GM12874 (cell line): Measurements from ENCODE around the gene C11orf98.

ENCODE experiments used
- TF ChIP-seq, protein P1 (sequence below): IDR thresholded peaks from 2 replicates; pipeline ENCODE4 v1.5.1; 2011; ENCODE audit warnings: low read depth, mild to moderate bottlenecking, control low read depth, low read length, moderate library complexity; ENCODE audit not compliant: insufficient read depth

C11orf98 gene

DNA sequence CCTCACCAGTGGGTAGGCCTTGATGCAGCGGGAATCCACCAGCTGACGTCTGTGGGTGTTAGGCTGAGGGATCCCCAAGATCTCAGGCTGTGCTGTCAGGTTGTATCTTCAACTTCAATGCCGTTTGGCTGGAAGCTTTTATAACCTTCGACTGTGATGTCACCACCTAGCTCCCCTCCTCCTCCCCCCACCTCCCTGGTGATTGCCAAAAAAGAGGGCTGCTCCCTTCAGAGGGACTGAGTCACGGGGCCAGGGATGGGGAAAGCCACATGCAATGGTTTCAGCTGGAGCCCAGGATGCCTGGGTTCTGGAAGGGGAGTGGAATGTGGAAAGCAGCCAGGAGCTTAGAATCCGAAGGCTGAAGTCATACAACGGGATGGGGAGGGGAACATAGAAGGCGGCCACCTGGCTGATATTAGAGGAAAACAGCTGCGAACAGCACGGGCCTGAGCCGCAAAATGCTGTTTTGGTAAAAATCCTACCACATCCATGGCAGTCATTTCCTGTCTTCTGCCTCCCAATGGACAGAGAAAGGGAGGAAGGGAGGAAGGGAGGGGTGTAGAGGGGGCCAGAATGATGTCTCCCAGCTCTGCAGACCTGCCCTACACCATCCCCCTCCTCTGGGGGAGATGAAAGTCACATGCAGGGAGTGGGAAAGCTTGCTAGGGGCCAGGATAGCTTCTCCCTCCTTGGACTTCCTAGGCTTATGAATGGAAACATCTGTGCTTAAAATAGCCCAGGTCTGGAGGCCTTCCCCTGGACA is 24.6 kb upstream of the C11orf98 start, which contains the start of gene LRRN4CL:
Gene LRRN4CL (minus strand): TSS at position 110 of the 763 bp plus-strand sequence. CDS start 1,022 bp downstream, outside the sequence.
- TF ChIP-seq, protein P1, sequence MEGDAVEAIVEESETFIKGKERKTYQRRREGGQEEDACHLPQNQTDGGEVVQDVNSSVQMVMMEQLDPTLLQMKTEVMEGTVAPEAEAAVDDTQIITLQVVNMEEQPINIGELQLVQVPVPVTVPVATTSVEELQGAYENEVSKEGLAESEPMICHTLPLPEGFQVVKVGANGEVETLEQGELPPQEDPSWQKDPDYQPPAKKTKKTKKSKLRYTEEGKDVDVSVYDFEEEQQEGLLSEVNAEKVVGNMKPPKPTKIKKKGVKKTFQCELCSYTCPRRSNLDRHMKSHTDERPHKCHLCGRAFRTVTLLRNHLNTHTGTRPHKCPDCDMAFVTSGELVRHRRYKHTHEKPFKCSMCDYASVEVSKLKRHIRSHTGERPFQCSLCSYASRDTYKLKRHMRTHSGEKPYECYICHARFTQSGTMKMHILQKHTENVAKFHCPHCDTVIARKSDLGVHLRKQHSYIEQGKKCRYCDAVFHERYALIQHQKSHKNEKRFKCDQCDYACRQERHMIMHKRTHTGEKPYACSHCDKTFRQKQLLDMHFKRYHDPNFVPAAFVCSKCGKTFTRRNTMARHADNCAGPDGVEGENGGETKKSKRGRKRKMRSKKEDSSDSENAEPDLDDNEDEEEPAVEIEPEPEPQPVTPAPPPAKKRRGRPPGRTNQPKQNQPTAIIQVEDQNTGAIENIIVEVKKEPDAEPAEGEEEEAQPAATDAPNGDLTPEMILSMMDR = no peak

DNA sequence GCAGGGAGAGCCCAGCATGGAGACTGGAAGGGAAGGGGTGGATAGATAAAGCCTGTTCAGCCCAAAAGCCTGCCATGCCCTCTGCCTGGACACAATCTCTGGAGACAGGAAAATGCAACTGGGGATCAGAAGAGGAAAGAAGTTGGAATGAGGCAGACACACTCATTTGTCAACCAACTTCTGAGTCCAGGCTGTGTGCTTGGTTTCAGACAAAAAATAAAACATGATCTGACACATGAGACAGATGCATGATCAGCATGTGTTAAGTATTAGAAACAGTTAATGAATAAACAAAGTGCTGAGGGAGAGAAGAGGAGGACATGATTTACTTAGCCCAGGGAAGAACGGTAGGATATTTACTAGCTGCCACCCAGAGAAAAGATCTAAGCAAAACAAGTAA is 23.5 kb upstream of the C11orf98 start:
- TF ChIP-seq, protein P1 = no peak

DNA sequence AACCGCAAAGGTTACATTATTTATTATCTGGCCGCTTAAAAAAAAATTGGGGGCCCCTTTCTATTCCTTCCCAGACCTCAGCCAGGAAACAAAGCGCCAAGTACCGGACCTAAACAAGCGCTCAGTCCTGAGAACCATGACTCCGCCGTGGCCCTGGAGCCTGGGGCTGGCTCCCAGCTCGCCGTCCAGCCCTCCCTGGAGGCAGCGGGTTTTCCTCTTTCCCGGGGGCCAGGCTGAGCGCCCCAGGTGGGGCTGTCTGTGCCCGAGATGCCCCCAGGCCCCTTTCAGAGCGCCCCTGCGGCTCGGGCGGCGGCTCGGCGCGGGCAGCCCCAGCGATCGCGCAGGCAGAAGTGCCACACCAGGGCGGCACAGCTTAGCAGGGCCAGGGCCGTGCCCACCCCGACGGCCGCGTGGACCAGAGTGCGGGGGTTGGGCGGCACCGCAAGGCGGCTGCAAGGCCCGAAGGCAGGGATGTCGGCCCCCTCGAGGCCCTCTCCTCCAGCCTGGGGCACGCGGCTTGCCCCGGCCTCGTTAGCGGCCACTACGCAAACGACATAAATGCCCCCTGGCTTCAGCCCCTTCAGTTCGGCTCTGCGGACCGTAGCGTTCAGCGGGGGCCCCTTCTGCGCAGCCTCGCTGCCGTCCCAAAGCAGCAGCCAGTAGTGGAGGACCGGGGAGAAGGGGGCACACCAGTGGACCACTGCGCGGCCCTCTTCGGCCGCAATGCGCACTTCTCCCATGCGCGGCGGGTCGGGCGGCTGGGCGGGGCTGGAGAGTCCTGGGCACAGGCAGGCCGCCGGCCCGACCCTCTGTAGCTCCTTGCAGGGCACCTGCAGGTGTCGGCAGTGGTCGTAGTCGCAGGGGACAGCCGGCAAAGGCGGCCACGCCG is 22.7 kb upstream of the C11orf98 start:
- TF ChIP-seq, protein P1 = no peak

DNA sequence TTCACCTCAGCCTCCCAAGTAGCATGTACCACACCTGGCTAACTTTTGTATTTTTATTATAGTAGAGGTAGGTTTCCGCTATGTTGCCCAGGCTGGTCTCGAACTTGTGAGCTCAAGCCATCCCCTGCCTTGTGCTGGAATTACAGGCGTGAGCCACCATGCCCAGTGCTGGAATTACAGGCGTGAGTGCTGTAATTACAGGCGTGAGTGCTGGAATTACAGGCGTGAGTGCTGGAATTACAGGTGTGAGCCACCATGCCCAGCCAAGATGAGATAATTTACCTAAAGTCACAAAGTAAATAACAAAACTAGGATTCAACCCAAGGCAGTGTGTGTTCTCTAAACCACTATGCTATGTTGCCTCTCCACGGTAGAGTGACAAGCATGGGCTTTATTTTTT is 17.5 kb upstream of the C11orf98 start:
- TF ChIP-seq, protein P1 = no peak

DNA sequence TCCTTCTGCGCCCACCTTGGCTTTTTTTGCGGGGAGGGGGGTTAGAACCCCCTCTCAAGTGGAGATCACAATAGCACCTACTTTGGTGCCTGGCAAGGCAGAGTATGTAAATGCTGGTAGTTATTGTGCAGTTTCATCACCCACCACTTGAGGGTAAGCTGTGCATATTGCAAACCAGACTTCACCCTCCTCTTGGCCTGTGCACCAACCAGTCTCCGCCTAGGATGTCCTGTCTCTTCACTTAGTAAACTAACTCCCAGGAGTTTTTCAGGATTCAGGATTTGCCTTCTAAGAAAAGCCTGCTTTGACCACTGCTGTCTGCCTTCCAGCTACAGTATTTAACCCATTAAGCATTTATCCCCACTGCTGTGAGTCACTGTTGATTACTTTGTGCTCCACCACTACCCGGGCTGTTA is 15.8 kb upstream of the C11orf98 start:
- TF ChIP-seq, protein P1 = peak; percentile 65

DNA sequence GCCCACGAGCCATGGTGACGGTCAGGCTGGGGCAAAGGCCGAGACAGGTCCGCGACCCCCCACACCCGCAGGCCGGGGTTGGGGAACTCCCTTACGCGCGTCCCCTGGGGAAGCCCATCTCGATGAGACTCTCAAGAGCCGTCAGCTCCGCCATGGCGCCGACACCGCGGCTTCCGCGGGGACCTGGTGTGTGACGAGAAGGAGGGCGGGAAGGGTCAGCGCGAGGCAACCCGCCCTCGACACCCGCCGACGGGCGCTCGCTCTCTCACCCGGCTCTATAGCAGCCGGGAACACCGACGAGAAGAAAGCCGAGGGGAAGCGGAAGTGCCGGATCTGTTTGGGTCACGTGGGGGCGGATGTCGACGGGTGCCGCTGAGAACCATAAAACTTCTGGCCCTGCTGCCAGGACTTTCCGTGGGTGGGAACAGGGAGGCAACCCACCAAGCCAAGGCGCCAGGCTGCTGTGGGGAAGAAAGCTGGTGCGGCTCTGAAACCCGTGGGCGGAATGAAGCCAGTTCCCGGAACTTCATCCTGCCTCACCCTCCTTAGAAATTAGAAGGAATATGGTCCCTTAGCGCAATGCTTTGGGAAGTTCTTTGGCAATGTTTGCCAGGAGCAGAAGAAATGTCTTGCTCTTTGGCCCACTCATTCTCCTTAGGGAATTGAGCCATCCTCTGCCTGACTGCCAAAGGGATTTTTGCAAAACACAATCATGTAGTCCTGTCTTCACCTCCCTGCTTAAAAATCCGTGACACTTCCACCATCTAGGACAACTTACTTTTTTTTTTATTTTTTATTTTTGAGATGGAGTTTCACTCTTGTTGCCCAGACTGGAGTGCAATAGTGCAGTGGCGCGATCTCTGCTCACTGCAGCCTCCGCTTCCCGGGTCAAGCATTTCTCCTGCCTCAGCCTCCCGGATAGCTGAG is 14.0 kb upstream of the C11orf98 start, which contains the start of gene UBXN1:
Gene UBXN1 (minus strand): TSS at position 304 of the 927 bp plus-strand sequence. CDS start 150 bp downstream, at position 154.
- TF ChIP-seq, protein P1 = no peak
